Measurements from ENCODE around the gene PPP1R27.

Gene PPP1R27

DNA sequence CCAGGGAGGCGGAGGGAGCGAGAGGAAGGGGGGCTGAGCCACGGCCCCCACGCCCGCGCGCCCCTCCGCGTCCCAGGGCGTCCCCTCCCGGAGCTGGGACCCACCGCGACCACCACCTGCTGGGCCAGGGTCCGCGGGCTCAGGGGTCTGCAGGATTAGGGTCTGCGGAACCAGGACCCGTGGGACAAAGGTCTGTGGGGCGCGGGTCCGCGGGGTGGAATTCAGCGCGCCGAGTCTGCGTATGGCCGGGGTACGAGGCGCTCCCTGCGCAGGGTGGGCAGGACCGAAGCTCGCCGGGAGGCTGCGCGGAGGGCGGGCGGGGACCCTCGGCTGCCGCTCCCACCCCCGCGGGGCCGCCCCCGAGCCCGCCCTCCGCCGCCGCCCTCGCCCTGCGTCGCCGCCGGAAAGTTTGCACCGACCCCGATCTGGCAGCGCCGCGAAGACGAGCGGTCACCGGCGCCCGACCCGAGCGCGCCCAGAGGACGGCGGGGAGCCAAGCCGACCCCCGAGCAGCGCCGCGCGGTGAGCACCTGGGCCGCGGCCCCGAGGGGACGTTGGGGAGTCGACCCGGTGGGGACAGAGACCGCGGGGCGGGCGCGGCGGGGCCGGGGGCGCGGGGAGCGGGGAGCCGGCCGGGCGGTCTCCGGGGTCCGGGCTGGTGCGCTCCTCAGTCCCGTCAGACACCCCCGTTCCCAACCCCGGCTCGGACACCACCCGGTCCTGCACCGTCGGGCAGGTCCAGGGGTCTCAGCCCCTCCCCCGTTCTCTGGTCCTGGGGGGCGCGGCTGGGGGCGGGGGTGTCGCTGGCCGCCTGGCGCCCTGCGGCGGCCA is 30.9 kb downstream of the PPP1R27 start, which contains the start of gene GCGR:
TSS of gene GCGR (plus strand) at position 423 of the 831 bp plus-strand sequence. CDS start 4,869 bp downstream, outside the sequence.
- DNase-seq: no peak

DNA sequence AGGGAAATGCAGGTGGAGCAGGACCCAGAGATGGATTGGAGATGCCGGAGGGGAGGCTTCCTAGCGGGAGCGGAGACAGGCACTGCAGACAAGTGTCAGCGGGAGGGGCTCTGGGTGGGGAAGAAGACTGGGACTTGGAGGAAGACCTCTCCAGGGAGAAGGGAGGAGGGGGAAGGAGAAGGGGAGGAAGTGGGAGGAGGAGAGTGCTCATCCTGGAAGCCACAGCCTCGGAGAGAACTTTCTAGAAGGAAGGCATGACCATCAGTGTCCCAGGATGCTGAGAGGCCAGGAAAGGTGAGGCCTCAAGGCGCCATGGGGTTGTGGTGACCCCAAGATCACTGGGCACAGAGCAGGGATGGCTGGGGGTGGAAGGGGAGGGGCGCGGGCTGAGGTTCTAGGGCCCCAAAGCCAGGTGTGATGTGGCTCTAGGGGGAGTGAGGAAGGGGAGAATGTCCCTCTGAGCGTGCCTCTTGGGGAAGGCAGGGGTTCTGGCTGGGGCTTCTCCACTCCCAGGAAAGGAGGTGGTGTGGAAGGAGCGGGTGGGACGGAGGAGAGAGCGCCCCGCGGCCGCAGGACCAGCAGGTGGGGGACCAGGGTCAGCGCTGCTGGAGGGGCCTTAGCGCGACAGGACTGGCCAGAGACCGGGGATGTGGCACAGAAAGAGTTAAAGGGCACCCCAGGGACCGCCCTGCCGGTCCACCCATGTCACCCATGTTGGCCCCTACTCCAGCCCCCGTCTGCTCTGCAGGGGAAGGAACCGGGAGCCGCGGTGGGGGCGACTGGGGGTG is 31.8 kb downstream of the PPP1R27 start:
- no peak for DNase-seq

DNA sequence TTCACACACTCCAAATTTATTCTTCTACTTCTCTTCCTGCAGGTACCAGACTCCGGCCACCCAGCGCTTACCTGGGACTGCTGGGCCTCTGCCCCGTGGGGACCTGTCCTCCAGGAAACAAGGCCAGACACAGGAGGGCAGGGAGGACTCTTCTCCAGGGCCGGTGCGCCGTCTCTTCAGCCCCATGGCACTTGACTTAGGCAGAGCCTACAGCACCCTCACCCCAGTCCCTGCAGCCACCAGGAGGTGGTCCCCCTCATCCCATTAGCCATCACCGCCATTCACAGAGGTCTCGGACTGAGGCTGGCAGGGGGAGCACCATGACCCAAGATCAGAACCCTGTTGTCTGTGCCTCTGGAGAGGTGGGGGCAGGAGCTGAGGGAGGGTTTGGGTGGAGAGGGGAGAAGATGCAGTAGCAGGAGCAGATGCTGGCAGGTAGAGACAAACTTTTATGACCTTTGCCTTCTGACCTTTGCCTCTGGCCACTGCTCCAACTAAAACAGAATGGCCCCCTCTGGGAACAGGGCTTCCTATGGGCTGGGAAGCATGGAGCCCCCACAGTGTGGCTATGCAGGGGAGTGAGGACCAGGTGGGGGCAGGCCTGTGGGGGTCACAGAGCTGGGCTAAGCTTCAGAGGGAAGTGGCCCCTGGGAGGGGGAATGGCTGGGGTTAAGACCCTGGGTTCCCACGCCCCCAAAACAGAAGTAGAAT is 32.6 kb downstream of the PPP1R27 start:
- no peak for DNase-seq

DNA sequence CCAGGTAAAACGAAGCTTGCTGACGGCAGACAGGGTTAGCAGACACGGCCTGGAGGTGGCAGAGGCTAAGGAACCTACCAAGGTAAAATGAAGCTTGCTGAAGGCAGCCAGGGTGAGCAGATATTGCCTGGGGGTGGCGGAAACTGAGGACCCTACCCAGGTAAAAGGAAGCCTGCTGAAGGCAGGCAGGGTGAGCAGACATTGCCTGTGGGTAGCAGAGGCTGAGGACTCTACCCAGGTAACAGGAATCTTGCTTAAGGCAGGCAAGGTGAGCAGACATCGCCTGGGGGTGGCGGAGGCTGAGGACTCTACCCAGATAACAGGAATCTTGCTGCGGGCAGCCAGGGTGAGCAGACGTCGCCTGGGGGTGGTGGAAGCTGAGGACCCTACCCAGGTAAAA is 33.5 kb downstream of the PPP1R27 start:
- no peak for DNase-seq

DNA sequence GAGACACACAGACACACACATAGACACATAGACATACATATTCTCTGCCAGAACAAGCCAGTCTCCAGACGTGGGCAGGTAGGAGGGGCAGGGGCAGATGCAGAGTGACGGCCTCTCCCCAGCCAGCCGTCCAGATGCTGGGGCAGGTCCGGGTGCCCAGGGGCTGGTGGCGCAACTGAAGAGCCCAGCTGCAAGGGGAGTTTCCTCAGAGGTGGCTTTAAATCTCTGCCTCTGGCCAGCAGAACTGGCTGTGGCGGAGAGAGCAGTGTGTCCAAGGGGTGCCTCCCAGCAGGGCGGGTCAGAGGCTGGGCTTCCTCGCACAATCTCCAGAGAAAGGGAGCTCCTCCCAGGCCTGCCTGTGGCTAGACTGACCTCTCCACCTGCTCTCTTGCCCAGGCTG is 40.3 kb downstream of the PPP1R27 start:
- no peak for DNase-seq

DNA sequence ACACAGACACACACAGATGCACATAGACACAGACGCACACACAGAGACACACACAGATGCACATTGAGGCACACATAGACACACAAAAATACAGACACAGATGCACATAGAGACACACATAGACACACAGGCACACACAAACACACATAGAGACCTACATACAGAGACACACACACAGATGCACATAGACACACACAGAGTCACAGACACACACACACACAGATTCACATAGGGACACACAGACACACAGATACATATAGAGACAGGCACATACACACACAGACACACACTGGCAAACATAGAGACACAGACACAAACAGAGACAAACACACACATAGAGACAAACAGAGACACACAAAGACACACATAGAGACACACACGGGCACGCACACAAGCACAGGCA is 40.8 kb downstream of the PPP1R27 start:
- no peak for DNase-seq

DNA sequence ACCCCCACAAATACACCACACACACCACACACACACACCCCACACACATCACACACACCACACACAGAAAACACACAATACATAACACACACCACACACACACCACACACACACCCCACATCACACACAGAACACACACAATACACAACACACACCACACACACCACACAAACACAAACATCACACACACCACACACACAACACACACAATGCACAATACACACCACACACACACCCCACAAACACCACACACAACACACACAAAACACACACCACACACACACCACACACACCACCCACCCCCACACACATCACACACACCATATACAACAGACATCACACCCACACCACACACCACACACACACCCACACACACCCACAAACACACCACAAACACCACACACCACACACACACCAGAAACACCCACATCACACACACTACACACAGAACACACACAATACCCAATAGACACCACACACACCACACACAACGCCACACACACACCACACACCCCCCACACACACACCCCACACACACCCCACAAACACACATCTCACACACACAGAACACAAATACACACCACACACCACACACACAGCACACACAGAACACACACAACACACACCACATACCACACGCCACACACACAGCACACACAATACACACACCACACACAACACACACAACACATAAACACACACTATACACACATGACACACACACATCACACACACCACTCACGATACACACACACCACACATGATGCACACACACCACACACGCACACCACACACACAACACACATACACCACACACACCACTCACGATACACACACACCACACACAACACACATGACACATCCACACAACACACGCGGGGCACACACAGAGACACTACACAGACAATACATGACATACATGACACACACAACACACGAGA is 41.9 kb downstream of the PPP1R27 start:
- DNase-seq: no peak
